OCI-LY7 (cell line): ENCODE measurements around the gene CTNNBL1.

ENCODE experiments used
- EZH2phosphoT487 ChIP-seq: fragments of 200-600 bp; sonication (generic); IDR thresholded peaks from 2 replicates; pipeline ENCODE4 v1.6.1; 2018; ENCODE audit warnings: low read depth, borderline replicate concordance, mild to moderate bottlenecking, mixed run types, antibody characterized with exemption, low read length, moderate library complexity, mixed read lengths
- TF ChIP-seq, protein P1 (sequence below): fragments of 200-600 bp; sonication (generic); conservative IDR thresholded peaks from 2 replicates; pipeline ENCODE4 v1.5.1; 2014; ENCODE audit warnings: mild to moderate bottlenecking, antibody characterized with exemption, low read length, moderate library complexity, mixed read lengths

DNA sequence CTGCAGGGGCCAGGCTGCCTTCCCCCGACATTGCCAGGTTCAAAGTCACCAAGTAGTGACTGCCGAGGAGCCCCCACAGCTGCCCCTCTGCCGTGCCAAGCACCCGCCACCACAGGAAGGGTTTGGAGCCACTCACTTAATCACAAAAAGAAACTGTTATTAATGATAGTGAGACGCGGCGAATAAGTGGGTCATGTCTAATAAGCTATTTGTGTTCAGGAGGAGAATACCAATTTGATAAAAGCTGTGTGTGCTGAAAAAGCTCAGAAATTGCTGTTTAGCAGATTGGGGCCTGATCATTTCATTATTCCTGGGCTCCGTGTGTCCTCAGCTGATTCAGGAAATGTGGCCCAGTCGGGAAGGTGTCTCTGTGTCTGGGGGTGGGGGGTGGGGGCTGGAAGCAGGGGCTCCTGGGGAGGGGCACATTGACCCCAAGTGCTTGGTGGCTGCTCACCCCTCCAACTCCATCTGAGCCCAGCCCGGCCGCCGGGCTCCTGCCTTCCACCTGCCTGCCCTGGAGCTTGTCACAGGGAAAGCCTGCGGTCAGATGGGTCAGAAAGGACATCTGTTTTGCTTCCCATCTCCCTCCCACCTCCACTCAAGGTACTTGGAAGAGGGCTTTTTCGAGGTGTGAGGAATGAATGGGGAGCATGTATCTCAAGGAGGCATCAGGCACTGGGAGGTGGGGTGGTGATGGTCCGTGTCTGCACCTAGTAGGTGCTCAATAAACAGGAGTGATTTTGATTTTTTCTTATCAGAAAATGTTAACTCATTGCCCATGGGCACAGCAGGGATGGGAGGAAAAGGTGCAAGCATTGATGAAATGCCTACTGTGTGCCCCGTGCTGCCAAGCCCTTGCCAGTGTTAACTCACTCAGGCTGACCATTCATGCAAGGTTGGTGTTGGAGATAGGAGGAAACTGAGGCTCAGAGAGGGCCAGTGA lies 212.1 kb downstream of the CTNNBL1 start:
- no peak for TF ChIP-seq EZH2phosphoT487
- TF ChIP-seq, protein P1, sequence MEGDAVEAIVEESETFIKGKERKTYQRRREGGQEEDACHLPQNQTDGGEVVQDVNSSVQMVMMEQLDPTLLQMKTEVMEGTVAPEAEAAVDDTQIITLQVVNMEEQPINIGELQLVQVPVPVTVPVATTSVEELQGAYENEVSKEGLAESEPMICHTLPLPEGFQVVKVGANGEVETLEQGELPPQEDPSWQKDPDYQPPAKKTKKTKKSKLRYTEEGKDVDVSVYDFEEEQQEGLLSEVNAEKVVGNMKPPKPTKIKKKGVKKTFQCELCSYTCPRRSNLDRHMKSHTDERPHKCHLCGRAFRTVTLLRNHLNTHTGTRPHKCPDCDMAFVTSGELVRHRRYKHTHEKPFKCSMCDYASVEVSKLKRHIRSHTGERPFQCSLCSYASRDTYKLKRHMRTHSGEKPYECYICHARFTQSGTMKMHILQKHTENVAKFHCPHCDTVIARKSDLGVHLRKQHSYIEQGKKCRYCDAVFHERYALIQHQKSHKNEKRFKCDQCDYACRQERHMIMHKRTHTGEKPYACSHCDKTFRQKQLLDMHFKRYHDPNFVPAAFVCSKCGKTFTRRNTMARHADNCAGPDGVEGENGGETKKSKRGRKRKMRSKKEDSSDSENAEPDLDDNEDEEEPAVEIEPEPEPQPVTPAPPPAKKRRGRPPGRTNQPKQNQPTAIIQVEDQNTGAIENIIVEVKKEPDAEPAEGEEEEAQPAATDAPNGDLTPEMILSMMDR: no peak
